HG03469 (cell line): ENCODE results near the gene UST.
"Not testable (repeated sequence)": the region's sequence is repeated elsewhere in the genome, so short reads cannot be mapped to it uniquely, and the experiment has no call there.

Experiments used
- ATAC-seq: cut with Tn5 transposase; IDR thresholded peaks from one replicate; pipeline ENCODE4 v1.9.1; 2021; ENCODE audit warnings: mild to moderate bottlenecking, moderate library complexity, moderate number of reproducible peaks; ENCODE audit not compliant: unreplicated experiment

UST gene

DNA sequence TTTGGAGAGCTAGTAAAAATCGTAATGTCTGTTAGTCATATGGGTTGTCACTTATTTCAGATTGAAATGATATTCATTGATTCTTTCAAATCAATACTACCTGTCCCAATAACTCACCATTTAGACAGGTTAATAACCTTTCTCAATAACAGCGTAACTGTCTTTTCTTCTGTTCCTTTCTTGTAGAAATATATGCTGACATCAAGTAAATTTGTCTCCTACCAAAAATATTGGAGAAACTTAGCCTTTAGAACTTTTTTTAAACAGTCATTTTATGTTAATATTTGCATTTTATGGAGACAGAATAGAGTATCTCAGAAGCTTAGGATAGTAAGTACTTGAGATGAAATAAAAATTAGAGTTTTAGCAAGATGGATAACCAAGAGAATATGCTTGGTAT, 278.2 kb downstream of the UST start:
- no peak for ATAC-seq

DNA sequence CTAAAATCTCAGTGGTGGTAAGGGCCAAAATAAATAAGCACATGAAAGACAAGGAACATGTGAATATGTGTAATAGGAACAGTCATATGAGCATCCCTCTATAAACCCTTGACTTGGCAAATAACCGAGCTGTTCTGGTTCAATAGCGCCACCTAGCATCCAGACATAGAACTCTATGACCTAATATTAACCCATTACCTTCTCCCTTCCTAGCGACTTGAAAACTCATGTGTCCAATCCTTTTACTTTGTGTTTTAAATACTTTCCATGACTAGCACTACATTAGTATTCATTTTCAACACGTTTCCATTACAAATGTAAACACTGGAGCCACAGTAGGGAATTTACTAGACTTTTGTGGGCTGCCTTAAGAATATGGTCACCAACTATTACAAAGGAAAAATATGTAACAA, 279.7 kb downstream of the UST start:
- no peak for ATAC-seq

DNA sequence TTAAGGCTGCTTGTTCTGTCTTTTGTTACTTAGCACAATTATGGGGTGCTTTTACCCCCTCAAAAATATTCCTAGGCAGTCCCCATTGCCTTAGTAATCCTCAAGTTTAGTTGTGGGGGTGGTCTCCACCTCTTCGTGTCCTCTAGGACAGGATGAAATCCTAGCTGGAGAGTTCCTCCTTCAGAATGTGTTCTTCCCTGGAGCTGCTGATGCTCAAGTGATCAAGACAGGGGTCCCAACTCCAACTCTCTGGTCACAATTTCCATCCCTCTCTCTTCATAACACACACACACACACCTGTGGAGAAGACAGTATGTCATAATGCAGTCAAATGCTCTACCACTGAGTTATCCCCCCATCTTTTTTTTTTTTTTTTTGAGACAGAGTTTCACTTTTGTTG, 280.7 kb downstream of the UST start:
- ATAC-seq, result no peak

GRCh38 chr6:149028767-149029405, 282.1 kb downstream of the UST start:
- no peak for ATAC-seq

- ATAC-seq, result no peak
Measured at GRCh38 chr6:149031201-149031858, 284.5 kb downstream of the UST start.

GRCh38 chr6:149031859-149032598, 285.2 kb downstream of the UST start:
- ATAC-seq, result no peak

DNA sequence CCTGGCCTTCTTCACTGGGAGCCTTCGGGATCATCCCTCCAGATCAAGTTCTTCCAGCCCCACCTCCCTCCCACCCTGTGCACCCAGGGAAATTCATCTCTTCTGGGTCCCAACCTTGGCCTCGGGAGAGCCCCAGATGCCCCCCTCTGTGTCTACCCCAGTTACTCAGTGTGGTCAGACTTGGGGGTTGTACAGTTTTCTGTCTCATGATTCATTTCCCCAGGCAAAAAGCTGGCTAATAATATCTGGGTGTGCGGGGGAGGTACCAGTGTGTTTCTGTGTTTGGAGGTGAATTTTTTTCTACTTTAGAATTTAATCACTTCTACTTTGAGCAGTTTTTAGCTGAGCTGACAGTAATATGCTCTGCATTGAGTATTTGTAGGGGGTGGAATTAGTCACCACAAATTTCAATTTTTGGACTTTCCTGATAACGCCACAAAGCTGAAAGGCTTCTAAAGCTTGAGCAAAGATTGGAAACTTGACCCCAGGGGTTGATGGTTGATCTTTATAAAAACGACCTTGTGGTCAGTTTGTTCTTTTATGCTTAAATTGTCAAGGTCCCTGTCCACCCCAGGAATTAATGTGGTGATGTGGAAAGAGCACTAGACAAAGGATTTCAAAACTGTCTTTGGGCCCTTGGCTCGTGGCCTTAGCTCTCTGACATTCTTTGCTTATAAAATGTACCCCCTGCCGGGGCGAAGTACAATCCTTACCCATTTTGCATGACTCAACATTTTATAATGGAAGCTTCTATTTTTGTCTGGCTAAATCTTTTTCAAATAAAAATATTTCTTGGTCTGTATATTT, 286.0 kb downstream of the UST start:
- ATAC-seq, result peak; percentile 64

DNA sequence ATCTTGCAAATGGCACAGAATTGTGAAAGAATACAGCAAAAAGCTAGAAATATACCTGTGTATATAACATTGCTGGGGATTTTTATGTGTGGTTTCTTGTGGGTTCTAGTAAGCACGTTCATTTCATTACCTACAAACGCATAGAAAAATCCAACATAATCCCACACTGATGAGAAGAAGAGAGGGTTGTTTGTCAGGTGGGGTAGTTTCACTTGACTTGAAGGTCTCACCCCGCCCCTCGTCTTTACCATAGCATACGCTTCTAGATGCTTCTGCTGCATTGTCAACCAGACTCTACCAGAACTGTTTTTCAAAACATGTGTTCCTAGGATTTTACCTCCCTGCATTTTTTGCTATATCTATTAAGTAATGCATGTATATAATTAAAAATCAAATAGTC, 286.6 kb downstream of the UST start:
- no peak for ATAC-seq

- no peak for ATAC-seq
Measured at GRCh38 chr6:149035766-149036165, 288.9 kb downstream of the UST start.

GRCh38 chr6:149037051-149037671, 290.3 kb downstream of the UST start:
- ATAC-seq, result no peak

DNA sequence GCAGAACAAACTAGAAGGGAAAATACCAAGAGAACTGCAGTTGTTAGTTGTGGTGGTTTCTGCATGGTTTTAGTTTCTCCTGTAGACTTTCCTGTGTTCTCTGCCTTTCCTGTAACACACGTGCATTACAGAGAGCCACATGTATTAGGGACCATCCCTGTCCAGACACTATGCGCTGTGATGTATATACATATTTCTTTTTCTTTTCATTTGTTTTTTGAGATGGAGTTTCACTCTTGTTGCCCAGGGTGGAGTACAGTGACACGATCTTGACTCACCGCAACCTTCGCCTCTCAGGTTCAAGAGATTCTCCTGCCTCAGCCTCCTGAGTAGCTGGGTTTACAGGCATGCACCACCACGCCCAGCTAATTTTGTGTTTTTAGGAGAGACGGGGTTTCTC, 292.2 kb downstream of the UST start:
- not testable (repeated sequence) for ATAC-seq

DNA sequence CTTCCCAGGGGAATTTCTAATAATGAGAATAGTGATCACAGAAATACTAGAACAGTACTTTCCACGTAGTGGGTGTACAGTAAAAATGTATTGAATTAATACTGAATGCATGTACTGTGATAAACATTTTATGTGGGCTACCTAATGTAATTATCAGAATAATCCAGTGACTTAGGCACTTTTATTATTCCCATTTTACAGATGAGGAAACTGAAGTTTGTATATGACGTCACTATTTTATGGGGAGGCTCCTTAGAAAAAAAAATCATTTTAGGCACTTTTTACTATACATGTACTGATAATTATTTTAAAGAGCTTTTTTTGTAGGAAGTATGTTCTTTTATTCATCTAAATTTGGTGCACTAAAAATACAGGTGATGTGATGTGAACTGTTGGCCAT, 295.1 kb downstream of the UST start:
- ATAC-seq, result no peak

GRCh38 chr6:149043476-149044130, 296.8 kb downstream of the UST start:
- ATAC-seq, result no peak

DNA sequence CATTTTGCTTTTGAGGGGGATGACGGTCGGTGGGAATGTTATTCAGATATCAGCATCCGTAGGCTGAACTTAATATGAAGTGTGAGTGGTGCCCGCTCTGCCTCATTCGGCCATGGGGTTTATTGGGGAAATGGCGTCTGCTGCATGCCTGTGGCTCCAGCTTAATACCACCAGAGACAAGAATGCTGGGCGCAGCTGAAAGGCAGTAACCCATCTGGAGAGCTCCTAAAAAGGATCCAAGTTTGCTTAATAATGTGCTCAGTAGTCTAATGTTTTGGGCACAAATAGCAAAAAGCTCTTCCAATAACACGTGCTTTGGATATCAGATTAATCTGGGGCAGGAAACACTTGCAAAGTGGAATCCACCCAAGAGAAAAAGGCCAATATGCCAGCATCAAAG, 297.7 kb downstream of the UST start:
- ATAC-seq, result no peak

DNA sequence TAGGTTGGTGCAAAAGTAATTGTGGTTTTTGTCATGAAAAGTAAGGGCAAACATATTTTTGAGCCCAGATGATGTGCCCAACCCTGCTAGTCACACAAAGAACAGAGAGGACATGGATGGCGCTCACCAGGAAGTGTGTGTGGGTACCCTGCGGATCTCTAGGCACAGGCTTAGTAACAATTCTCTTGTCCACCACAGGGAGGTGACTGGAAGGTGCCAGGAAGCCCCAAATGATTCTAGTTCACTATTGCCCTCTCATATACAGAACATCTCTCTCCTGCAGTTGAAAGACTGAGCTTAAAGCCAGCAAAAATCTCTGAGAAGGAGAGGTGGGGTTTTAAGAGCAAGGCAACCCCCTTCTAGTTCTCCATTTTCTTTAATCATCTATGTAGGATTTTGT, 298.6 kb downstream of the UST start:
- no peak for ATAC-seq

GRCh38 chr6:149046164-149046821, 299.5 kb downstream of the UST start:
- no peak for ATAC-seq

DNA sequence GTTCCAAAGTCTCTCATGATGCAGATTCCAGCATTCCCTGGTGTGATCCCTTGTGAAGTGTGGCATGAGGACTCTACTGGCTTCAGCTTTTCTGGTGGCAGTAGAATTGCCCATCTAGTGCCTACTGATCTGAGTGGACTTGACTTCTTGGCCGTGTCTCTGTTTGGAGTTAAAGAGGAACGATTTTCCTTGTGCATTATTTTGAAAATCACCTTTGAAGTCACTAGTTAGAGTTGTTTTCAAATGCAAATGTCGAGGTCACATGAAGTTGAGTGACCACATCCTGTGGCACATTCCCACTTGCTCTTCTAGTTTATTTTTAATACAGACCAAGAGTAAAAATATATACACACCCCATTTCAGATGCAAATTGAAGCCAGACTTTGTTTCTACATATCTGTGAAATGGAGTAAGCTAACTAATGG, 300.0 kb downstream of the UST start:
- ATAC-seq, result peak; percentile 59

DNA sequence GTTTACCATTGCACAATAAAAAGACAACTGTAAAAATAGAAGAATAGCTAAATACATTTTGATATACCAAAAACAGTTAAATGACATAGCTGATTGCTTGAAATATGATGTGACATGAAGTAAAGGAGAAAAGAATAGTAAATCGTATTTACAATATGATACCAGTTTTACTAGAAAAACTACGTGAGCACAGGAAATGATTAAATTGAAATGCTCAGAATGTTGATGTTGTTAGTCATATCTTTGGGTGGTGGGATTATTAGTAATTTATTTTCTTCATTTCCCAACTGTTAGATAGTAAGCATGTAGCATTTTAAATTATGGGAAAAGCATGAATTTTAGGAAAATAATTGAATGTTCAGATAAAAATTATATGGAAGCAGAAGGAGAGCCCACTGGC, 302.4 kb downstream of the UST start:
- ATAC-seq, result no peak

DNA sequence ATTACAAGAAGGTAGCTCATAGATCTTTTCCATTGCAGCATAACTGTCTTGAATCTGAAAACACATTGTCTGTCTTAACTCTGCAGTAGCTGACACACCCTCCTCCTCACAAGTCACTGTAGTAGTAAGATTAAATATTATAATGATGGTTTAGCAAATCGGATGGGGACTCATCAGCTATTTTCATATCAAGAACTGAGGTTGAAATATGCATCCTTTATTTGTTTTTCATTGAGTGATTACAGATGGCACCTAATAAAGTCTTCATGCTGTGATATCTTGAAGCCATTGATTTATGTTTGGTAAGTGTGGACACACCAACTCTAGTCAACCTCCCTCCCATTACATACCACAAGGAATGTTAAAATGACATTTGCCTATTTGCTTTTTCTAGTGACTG, 303.3 kb downstream of the UST start:
- ATAC-seq, result no peak
